22Rv1 (cell line): ENCODE data around the gene SPEF2.

ENCODE experiments used
- H3K27ac ChIP-seq: fragments of 450-650 bp; 2 replicates; pipeline ENCODE4 v1.5.1; 2017
- ZFX ChIP-seq: fragments of 450-650 bp; IDR thresholded peaks from 2 replicates; pipeline ENCODE4 v1.6.1; 2017; ENCODE audit warnings: antibody characterized with exemption, borderline replicate concordance
- TF ChIP-seq, protein P1 (sequence below): fragments of 450-650 bp; IDR thresholded peaks from 2 replicates; pipeline ENCODE4 v1.5.1; 2017; ENCODE audit warnings: mild to moderate bottlenecking

Gene SPEF2

DNA sequence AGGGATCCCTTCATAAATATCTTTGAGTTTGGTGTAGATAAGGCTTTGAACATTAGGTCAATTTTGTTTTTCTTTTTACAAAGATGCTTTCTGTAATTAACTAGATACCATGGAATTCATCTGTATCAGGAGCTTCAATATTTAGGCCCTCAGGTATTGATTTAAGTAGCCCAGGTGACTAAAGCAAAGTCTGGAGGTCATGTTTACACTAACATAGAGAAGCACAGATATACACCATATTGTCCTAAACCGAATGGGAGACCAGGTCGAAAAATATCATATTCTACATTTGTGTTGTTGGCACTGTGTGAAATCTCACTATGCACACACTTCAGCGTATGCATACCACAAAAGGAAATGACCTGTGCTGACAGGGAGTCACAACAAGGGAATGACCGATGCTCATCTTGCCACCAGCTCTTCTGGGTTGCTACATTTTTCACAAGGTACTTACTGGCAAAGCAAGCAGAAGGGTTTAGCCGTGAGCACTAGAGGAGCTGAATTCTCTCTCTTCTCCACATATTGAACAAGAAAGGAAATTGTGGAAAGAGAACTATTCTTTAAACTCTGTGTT lies 140.6 kb downstream of the SPEF2 start:
- TF ChIP-seq ZFX, result no peak
- TF ChIP-seq, protein P1, sequence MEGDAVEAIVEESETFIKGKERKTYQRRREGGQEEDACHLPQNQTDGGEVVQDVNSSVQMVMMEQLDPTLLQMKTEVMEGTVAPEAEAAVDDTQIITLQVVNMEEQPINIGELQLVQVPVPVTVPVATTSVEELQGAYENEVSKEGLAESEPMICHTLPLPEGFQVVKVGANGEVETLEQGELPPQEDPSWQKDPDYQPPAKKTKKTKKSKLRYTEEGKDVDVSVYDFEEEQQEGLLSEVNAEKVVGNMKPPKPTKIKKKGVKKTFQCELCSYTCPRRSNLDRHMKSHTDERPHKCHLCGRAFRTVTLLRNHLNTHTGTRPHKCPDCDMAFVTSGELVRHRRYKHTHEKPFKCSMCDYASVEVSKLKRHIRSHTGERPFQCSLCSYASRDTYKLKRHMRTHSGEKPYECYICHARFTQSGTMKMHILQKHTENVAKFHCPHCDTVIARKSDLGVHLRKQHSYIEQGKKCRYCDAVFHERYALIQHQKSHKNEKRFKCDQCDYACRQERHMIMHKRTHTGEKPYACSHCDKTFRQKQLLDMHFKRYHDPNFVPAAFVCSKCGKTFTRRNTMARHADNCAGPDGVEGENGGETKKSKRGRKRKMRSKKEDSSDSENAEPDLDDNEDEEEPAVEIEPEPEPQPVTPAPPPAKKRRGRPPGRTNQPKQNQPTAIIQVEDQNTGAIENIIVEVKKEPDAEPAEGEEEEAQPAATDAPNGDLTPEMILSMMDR, result no peak
- no peak overlapping the region for H3K27ac ChIP-seq

DNA sequence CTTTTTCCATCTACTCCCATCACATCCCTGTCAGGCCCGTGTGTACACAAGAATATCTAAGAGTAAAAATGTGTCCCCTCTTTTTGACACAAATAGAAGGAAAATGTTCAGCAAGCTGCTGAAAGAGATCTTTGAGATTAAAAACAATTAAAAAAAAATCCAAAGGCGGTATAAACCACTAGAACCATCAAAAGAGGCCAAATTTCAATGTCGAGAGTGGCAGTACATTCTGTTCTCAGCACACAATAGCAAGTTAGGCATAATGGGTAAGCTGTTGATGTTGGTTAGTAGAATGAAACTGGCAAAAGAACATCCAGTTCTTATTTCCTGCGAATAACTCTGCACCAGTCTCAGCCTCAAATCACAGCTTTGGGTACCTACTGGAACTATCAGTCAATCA lies 143.9 kb downstream of the SPEF2 start:
- no peak overlapping the region for H3K27ac ChIP-seq
- TF ChIP-seq, protein P1, result no peak
- no peak for TF ChIP-seq ZFX

GRCh38 chr5:35762368-35762767 lies 144.7 kb downstream of the SPEF2 start:
- TF ChIP-seq, protein P1, result no peak
- TF ChIP-seq ZFX, result no peak

GRCh38 chr5:35765921-35766320 lies 148.3 kb downstream of the SPEF2 start:
- no peak for TF ChIP-seq ZFX
- TF ChIP-seq, protein P1, result no peak
- H3K27ac ChIP-seq, result no peak overlapping the region

More at GRCh38 chr5:35762368-35762767, 144.7 kb downstream of the SPEF2 start:
- H3K27ac ChIP-seq, result no peak overlapping the region

- no peak overlapping the region for H3K27ac ChIP-seq
- TF ChIP-seq ZFX, result no peak
- TF ChIP-seq, protein P1, result no peak
These were observed 153.6 kb downstream of the SPEF2 start for GRCh38 chr5:35771300-35771699.

GRCh38 chr5:35771839-35772238 lies 154.2 kb downstream of the SPEF2 start:
- H3K27ac ChIP-seq, result no peak overlapping the region
- TF ChIP-seq ZFX, result no peak
- TF ChIP-seq, protein P1, result no peak

DNA sequence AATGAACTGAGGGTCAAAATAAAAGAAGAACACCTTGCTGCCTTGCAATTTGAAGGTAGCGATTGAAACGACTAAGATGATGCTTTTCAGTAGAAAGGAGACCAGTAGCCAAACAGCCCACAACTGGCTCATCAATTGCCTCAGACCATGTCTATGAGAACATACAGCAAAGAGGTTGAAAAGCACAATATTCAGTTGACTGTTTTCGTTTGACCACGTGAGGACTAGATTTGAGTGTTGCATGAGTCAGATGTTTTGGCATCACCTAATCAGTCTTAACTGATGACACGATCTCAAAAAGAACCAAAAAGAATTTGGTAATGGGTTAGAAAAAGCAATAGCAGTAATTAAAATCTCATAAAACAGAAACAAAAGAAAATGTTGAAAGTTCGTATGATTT lies 156.3 kb downstream of the SPEF2 start:
- TF ChIP-seq, protein P1, result no peak
- TF ChIP-seq ZFX, result no peak
- H3K27ac ChIP-seq, result no peak overlapping the region
